Measurements from ENCODE around the gene ELFN1.
"Not testable (repeated sequence)": the region's sequence is repeated elsewhere in the genome, so short reads cannot be mapped to it uniquely, and the experiment has no call there.

Gene ELFN1

GRCh38 chr7:1752111-1752510 lies 82.0 kb downstream of the ELFN1 start:
- CTCF ChIA-PET, result no interaction called here
- no peak for DNase-seq
- Mint-ChIP-seq H3K4me1 (peaks cover 7% of the 10 kb centered on the region), H3K9me3 (no peaks in the 10 kb centered on the region), H3K36me3 (no peaks in the 10 kb centered on the region), H3K27ac (no peak overlapping the region), H3K27me3 (peaks cover 15% of the 10 kb centered on the region), H3K4me3 (no peak overlapping the region)

GRCh38 chr7:1752771-1753563 lies 82.9 kb downstream of the ELFN1 start:
- H3K27me3 Mint-ChIP-seq, result peaks cover 19% of the 10 kb centered on the region
- DNase-seq, result no peak
- H3K4me3 Mint-ChIP-seq, result no peak overlapping the region
- CTCF ChIA-PET, result no interaction called here
- H3K4me1 Mint-ChIP-seq, result peaks cover 5% of the 10 kb centered on the region
- H3K9me3 Mint-ChIP-seq, result no peaks in the 10 kb centered on the region
- H3K36me3 Mint-ChIP-seq, result no peaks in the 10 kb centered on the region
- H3K27ac Mint-ChIP-seq, result no peak overlapping the region

GRCh38 chr7:1753564-1753867 lies 83.4 kb downstream of the ELFN1 start:
- Mint-ChIP-seq H3K27me3 (peaks cover 19% of the 10 kb centered on the region), H3K36me3 (no peaks in the 10 kb centered on the region), H3K4me1 (peaks cover 3% of the 10 kb centered on the region), H3K27ac (no peak overlapping the region), H3K4me3 (no peak overlapping the region), H3K9me3 (no peaks in the 10 kb centered on the region)
- no peak for DNase-seq
- CTCF ChIA-PET, result interaction anchor here (0.6 kb wide), 1 partner anchor 112 kb away, joined by 3 read pairs; no protein-coding TSS in a partner anchor

GRCh38 chr7:1754345-1754908 lies 84.3 kb downstream of the ELFN1 start:
- no peak for DNase-seq
- Mint-ChIP-seq H3K27ac (no peak overlapping the region), H3K27me3 (peaks cover 22% of the 10 kb centered on the region), H3K36me3 (no peaks in the 10 kb centered on the region), H3K9me3 (no peaks in the 10 kb centered on the region), H3K4me3 (no peak overlapping the region), H3K4me1 (peaks cover 3% of the 10 kb centered on the region)
- CTCF ChIA-PET, result interaction anchor here (0.6 kb wide), 1 partner anchor 113 kb away, joined by 3 read pairs; no protein-coding TSS in a partner anchor

GRCh38 chr7:1755783-1756625 lies 85.9 kb downstream of the ELFN1 start:
- H3K9me3 Mint-ChIP-seq, result peaks cover 1% of the 10 kb centered on the region
- peaks cover 3% of the 10 kb centered on the region for H3K4me1 Mint-ChIP-seq
- peaks cover 22% of the 10 kb centered on the region for H3K27me3 Mint-ChIP-seq
- CTCF ChIA-PET, result no interaction called here
- H3K27ac Mint-ChIP-seq, result no peak overlapping the region
- no peak for DNase-seq
- H3K36me3 Mint-ChIP-seq, result no peaks in the 10 kb centered on the region
- no peak overlapping the region for H3K4me3 Mint-ChIP-seq

- CTCF ChIA-PET, result no interaction called here
- Mint-ChIP-seq H3K4me3 (no peak overlapping the region), H3K27me3 (peaks cover 19% of the 10 kb centered on the region), H3K27ac (no peak overlapping the region), H3K36me3 (no peaks in the 10 kb centered on the region), H3K4me1 (peaks cover 3% of the 10 kb centered on the region), H3K9me3 (peaks cover 13% of the 10 kb centered on the region)
- no peak for DNase-seq
These were observed 87.5 kb downstream of the ELFN1 start for GRCh38 chr7:1757601-1758000.

- no peak for DNase-seq
- H3K9me3 Mint-ChIP-seq, result peaks cover 18% of the 10 kb centered on the region
- no peak overlapping the region for H3K27ac Mint-ChIP-seq
- H3K27me3 Mint-ChIP-seq, result peaks cover 13% of the 10 kb centered on the region
- no peaks in the 10 kb centered on the region for H3K4me1 Mint-ChIP-seq
- no peaks in the 10 kb centered on the region for H3K36me3 Mint-ChIP-seq
- CTCF ChIA-PET, result no interaction called here
- H3K4me3 Mint-ChIP-seq, result no peak overlapping the region
These were observed 88.2 kb downstream of the ELFN1 start for GRCh38 chr7:1758028-1758858.

GRCh38 chr7:1758859-1759521 lies 88.9 kb downstream of the ELFN1 start:
- H3K27ac Mint-ChIP-seq, result no peak overlapping the region
- CTCF ChIA-PET, result no interaction called here
- H3K9me3 Mint-ChIP-seq, result peaks cover 20% of the 10 kb centered on the region
- no peaks in the 10 kb centered on the region for H3K36me3 Mint-ChIP-seq
- H3K27me3 Mint-ChIP-seq, result peaks cover 13% of the 10 kb centered on the region
- H3K4me1 Mint-ChIP-seq, result no peaks in the 10 kb centered on the region
- no peak overlapping the region for H3K4me3 Mint-ChIP-seq
- DNase-seq, result no peak

GRCh38 chr7:1761097-1761496 lies 91.0 kb downstream of the ELFN1 start:
- Mint-ChIP-seq H3K4me1 (no peaks in the 10 kb centered on the region), H3K27me3 (peaks cover 7% of the 10 kb centered on the region), H3K36me3 (no peaks in the 10 kb centered on the region), H3K27ac (no peak overlapping the region), H3K4me3 (no peak overlapping the region), H3K9me3 (peaks cover 28% of the 10 kb centered on the region)
- CTCF ChIA-PET, result no interaction called here
- no peak for DNase-seq

- CTCF ChIA-PET, result no interaction called here
- H3K4me3 Mint-ChIP-seq, result no peak overlapping the region
- no peak for DNase-seq
- H3K9me3 Mint-ChIP-seq, result peaks cover 31% of the 10 kb centered on the region
- H3K4me1 Mint-ChIP-seq, result no peaks in the 10 kb centered on the region
- H3K27ac Mint-ChIP-seq, result no peak overlapping the region
- H3K36me3 Mint-ChIP-seq, result no peaks in the 10 kb centered on the region
- peaks cover 7% of the 10 kb centered on the region for H3K27me3 Mint-ChIP-seq
These were observed 91.7 kb downstream of the ELFN1 start for GRCh38 chr7:1761774-1762173.

- no peaks in the 10 kb centered on the region for H3K4me1 Mint-ChIP-seq
- H3K27ac Mint-ChIP-seq, result peak overlapping the region; percentile 5
- H3K36me3 Mint-ChIP-seq, result no peaks in the 10 kb centered on the region
- H3K4me3 Mint-ChIP-seq, result no peak overlapping the region
- CTCF ChIA-PET, result no interaction called here
- peaks cover 31% of the 10 kb centered on the region for H3K9me3 Mint-ChIP-seq
- DNase-seq, result no peak
- peaks cover 7% of the 10 kb centered on the region for H3K27me3 Mint-ChIP-seq
These were observed 92.3 kb downstream of the ELFN1 start for GRCh38 chr7:1762238-1762945.

GRCh38 chr7:1763033-1763432 lies 93.0 kb downstream of the ELFN1 start:
- H3K4me1 Mint-ChIP-seq, result no peaks in the 10 kb centered on the region
- no peak overlapping the region for H3K4me3 Mint-ChIP-seq
- CTCF ChIA-PET, result no interaction called here
- H3K36me3 Mint-ChIP-seq, result no peaks in the 10 kb centered on the region
- no peak for DNase-seq
- H3K27me3 Mint-ChIP-seq, result peaks cover 4% of the 10 kb centered on the region
- H3K9me3 Mint-ChIP-seq, result peaks cover 31% of the 10 kb centered on the region
- H3K27ac Mint-ChIP-seq, result no peak overlapping the region

- H3K4me1 Mint-ChIP-seq, H3K27me3 Mint-ChIP-seq, H3K4me3 Mint-ChIP-seq, DNase-seq, CTCF ChIA-PET, H3K36me3 Mint-ChIP-seq, H3K27ac Mint-ChIP-seq: not testable (repeated sequence)
- peaks cover 31% of the 10 kb centered on the region for H3K9me3 Mint-ChIP-seq
These were observed 93.8 kb downstream of the ELFN1 start for GRCh38 chr7:1763911-1764310.
